Muscle layer of colon (tissue), 2 donors: ENCODE results near the gene INPP1.

Experiments used
- H3K27ac ChIP-seq: one replicate; pipeline ENCODE4 v1.7.0; 2013; ENCODE audit warnings: low read depth, mild to moderate bottlenecking, low read length, moderate library complexity
- H3K27me3 ChIP-seq, 2 donors: one replicate each; pipeline ENCODE4 v1.7.0; 2013; ENCODE audit warnings: low read length in 2 of 2, mild to moderate bottlenecking in 2 of 2; ENCODE audit not compliant: insufficient read depth in 2 of 2, control insufficient read depth in 1 of 2
- H3K36me3 ChIP-seq: one replicate; pipeline ENCODE4 v1.7.0; 2013; ENCODE audit warnings: mild to moderate bottlenecking, low read length; ENCODE audit not compliant: insufficient read depth
- H3K4me1 ChIP-seq: one replicate; pipeline ENCODE4 v1.7.0; 2013; ENCODE audit warnings: mild to moderate bottlenecking, low read length; ENCODE audit not compliant: insufficient read depth
- H3K4me3 ChIP-seq, 2 donors: one replicate each; pipeline ENCODE4 v1.7.0; 2013; ENCODE audit warnings: low read length in 2 of 2, low read depth in 1 of 2, mild to moderate bottlenecking in 1 of 2, moderate library complexity in 1 of 2
- H3K9ac ChIP-seq: one replicate; pipeline ENCODE4 v1.7.0; 2013; ENCODE audit warnings: low read length
- H3K9me3 ChIP-seq: one replicate; pipeline ENCODE4 v1.7.0; 2013; ENCODE audit warnings: mild to moderate bottlenecking, low read length
- donor health status: abdominal sarcoma.
- donor health status: Adenocarcinoma of cecum.

Gene INPP1

DNA sequence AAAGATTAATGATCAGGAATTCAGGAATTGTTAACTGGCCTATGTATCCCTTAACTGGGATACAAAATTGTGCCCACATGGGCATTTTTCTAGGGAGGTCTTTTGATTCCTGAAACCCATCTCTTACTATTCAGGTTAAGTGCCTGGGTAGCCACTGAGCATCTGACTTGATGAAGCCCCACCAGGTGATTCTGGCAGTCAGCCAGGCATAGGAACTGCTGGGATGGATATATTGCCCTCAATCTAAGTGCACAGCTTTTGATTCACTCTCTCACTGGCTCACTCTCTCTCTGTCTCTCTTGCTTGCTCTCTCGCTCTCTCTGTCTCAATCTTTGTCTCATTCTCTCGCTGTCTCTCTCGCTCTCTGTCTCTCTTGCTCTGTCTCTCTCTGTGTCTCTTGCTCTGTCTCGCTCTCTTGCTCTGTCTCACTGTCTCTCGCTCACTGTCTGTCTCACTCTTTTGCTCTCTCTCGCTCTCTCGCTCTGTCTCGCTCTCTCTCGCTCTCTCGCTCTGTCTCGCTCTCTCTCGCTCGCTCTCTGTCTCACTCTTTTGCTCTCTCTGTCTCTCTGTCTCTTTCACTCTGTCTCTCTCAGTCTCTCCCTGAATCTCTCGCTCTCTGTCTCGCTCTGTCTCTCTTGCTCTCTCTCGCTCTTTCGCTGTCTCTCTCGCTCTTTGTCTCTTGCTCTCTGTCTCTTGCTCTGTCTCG lies 22.3 kb downstream of the INPP1 start:
- Histone ChIP-seq H3K27ac (no peak overlapping the region), H3K9ac (no peak overlapping the region), H3K9me3 (no peaks in the 10 kb centered on the region), H3K4me3 (no peak overlapping the region), H3K4me1 (no peaks in the 10 kb centered on the region), H3K27me3 (no peaks in the 10 kb centered on the region), H3K36me3 (peaks cover 23% of the 10 kb centered on the region)

DNA sequence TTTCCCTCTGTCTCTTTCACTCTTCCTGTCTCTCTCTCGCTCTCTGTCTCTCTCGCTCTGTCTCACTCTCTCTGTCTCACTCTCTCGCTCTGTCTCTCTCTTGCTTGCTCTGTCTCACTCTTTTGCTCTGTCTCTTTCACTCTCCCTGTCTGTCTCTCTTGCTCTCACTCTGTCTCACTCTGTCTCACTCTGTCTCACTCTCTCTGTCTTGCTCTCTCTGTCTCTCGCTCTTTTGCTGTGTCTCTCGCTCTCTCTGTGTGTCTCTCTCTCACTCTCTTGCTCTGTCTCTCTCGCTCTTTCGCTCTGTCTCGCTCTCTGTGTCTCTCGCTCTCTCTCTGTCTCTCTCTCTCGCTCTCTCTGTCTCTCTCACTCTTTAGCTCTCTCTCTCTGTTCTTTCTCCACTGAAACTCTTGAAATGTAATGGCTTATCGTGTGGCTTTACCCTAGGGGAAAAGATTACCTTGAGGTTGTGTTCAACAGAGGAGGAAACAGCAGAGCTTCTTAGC lies 22.9 kb downstream of the INPP1 start:
- Histone ChIP-seq H3K4me3 (no peak overlapping the region), H3K27ac (no peak overlapping the region), H3K27me3 (no peaks in the 10 kb centered on the region), H3K9me3 (no peaks in the 10 kb centered on the region), H3K4me1 (no peaks in the 10 kb centered on the region), H3K36me3 (peaks cover 29% of the 10 kb centered on the region), H3K9ac (no peak overlapping the region)

DNA sequence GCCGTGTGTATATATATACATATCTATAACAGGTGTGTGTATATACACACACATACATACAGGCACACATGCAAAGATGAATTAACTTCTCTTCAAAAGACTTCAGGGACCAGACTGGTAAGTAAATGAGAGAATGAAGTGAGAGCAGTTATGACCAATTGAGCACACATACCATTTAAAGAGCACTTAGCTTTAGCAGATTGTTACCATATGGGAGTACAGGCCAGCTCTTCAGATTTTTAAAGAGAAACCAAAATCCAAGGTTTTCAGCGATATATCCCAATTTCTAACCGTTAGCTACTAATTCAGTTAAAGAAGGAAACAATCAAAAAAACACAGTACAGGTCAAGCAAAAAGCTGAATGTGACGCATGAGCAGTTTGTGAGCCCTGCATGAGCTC lies 23.7 kb downstream of the INPP1 start:
- no peaks in the 10 kb centered on the region for H3K9me3 ChIP-seq
- H3K9ac ChIP-seq: no peak overlapping the region
- H3K4me3 ChIP-seq: no peak overlapping the region
- peaks cover 30% of the 10 kb centered on the region for H3K36me3 ChIP-seq
- H3K27ac ChIP-seq: no peak overlapping the region
- H3K27me3 ChIP-seq: no peaks in the 10 kb centered on the region
- H3K4me1 ChIP-seq: no peaks in the 10 kb centered on the region

DNA sequence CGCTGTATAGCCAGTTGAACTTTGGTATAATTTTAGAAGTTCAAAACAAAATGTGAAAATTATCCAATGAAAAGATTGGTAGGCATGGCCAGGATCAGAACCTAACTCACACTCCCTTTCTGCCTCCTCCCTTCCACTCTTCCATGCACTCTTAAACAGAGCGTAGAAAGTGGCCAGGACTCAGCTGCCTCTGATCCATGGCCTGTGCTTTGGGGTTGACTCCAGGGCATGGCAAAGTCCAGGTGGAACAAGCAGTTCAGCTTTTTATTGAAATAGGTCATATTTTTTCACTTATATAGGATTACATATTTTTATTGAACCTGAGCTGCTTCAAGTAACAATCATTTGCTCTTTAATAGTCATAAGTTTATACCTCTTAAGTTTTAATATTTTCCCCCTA lies 26.2 kb downstream of the INPP1 start:
- Histone ChIP-seq H3K27me3 (no peaks in the 10 kb centered on the region), H3K9me3 (no peaks in the 10 kb centered on the region), H3K27ac (no peak overlapping the region), H3K9ac (no peak overlapping the region), H3K36me3 (peaks cover 27% of the 10 kb centered on the region), H3K4me1 (no peaks in the 10 kb centered on the region), H3K4me3 (no peak overlapping the region)

- Histone ChIP-seq H3K27ac (no peak overlapping the region), H3K4me1 (no peaks in the 10 kb centered on the region), H3K36me3 (peaks cover 3% of the 10 kb centered on the region), H3K27me3 (no peaks in the 10 kb centered on the region), H3K4me3 (no peak overlapping the region), H3K9ac (no peak overlapping the region), H3K9me3 (no peaks in the 10 kb centered on the region)
These were observed 32.7 kb downstream of the INPP1 start for GRCh38 chr2:190376083-190376482.

- H3K4me3 ChIP-seq: no peak overlapping the region
- no peaks in the 10 kb centered on the region for H3K9me3 ChIP-seq
- H3K4me1 ChIP-seq: no peaks in the 10 kb centered on the region
- no peaks in the 10 kb centered on the region for H3K27me3 ChIP-seq
- H3K9ac ChIP-seq: no peak overlapping the region
- no peak overlapping the region for H3K27ac ChIP-seq
- no peaks in the 10 kb centered on the region for H3K36me3 ChIP-seq
These were observed 33.3 kb downstream of the INPP1 start for GRCh38 chr2:190376591-190377245.

GRCh38 chr2:190378880-190379237 lies 35.5 kb downstream of the INPP1 start:
- Histone ChIP-seq H3K27me3 (no peaks in the 10 kb centered on the region), H3K9ac (no peak overlapping the region), H3K4me1 (no peaks in the 10 kb centered on the region), H3K9me3 (no peaks in the 10 kb centered on the region), H3K36me3 (no peaks in the 10 kb centered on the region), H3K4me3 (no peak overlapping the region), H3K27ac (no peak overlapping the region)

DNA sequence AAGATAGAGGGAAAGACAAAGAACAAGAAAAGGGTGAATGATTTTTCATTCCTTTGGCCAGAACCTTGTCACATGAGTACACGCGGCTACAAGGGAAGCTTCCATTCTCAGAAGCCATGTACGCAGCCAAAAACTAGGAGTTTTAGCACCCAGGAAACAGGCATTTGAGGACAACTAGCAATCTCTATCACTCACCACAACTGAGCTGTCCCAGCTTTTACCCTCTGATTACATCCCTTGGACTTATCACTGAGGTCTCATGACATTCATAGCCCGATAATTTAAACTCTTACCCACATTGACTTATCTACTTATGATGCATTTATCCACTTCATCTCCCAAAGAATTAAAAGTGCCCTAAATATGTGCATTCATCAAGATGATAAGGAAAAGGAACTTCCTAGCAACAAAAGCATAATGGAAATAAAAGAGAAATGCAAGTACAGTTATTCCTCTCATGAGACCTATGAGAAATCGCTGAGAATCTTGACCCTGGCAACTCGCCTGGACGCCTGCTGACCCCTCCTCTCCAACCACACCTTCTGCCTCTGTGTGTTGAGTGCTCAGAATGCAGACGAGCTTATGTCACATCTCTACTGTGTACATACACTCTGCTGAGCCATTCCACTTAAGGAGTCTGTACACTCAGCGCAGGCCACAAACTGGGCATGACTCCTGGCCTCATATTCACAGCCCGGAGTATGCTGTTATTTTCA lies 36.0 kb downstream of the INPP1 start:
- H3K36me3 ChIP-seq: no peaks in the 10 kb centered on the region
- no peak overlapping the region for H3K9ac ChIP-seq
- no peak overlapping the region for H3K4me3 ChIP-seq
- H3K4me1 ChIP-seq: no peaks in the 10 kb centered on the region
- H3K27me3 ChIP-seq: no peaks in the 10 kb centered on the region
- H3K9me3 ChIP-seq: no peaks in the 10 kb centered on the region
- H3K27ac ChIP-seq: no peak overlapping the region

DNA sequence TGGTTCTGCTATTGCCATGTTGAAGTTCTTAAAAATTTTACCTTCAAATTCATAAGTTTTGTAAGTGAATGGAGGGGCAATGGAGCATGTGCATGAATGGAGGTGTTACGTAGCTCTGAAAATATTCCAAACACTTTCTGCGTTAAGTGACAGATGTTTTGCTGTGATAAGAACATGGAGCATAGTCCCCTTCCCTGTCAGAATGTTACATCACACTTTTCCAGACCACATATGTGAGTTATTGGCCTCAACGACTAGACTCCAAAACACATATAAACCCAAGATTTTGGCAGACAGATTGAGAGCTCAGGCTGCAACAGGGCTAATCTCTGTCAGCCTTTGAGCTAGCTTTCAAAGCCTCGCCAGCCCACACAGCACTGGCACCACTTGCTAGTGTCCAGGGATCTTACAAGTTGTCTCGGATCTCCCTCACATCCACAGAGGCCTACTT lies 37.6 kb downstream of the INPP1 start:
- no peak overlapping the region for H3K27ac ChIP-seq
- no peaks in the 10 kb centered on the region for H3K27me3 ChIP-seq
- H3K4me1 ChIP-seq: no peaks in the 10 kb centered on the region
- no peak overlapping the region for H3K9ac ChIP-seq
- no peaks in the 10 kb centered on the region for H3K36me3 ChIP-seq
- no peaks in the 10 kb centered on the region for H3K9me3 ChIP-seq
- H3K4me3 ChIP-seq: no peak overlapping the region

- no peak overlapping the region for H3K27ac ChIP-seq
- no peak overlapping the region for H3K9ac ChIP-seq
- H3K36me3 ChIP-seq: no peaks in the 10 kb centered on the region
- H3K27me3 ChIP-seq: no peaks in the 10 kb centered on the region
- H3K9me3 ChIP-seq: no peaks in the 10 kb centered on the region
- H3K4me3 ChIP-seq: no peak overlapping the region
- H3K4me1 ChIP-seq: no peaks in the 10 kb centered on the region
These were observed 39.5 kb downstream of the INPP1 start for GRCh38 chr2:190382851-190383250.

- H3K9ac ChIP-seq: no peak overlapping the region
- no peaks in the 10 kb centered on the region for H3K36me3 ChIP-seq
- no peak overlapping the region for H3K4me3 ChIP-seq
- no peaks in the 10 kb centered on the region for H3K9me3 ChIP-seq
- H3K27ac ChIP-seq: no peak overlapping the region
- no peaks in the 10 kb centered on the region for H3K27me3 ChIP-seq
- no peaks in the 10 kb centered on the region for H3K4me1 ChIP-seq
These were observed 44.0 kb downstream of the INPP1 start for GRCh38 chr2:190387422-190387821.
